Coronary artery (tissue), 2 donors: ENCODE results near the gene SF3A1.
"Not testable (repeated sequence)": the region's sequence is repeated elsewhere in the genome, so short reads cannot be mapped to it uniquely, and the experiment has no call there.

Experiments used
- DNase-seq: peaks from one replicate; pipeline ENCODE4 v3.0.0-alpha.2; 2017; ENCODE audit warnings: low spot score
- H3K27ac ChIP-seq, 2 donors: fragments of 200-600 bp; sonication (generic); one replicate each; pipeline ENCODE4 v1.5.1; 2016 to 2019
- H3K4me3 ChIP-seq: fragments of 200-600 bp; sonication (generic); 2 replicates; pipeline ENCODE4 v1.5.1; 2016; ENCODE audit warnings: mild to moderate bottlenecking, moderate library complexity
- CTCF ChIP-seq: fragments of 200-600 bp; sonication (generic); IDR thresholded peaks from one replicate; pipeline ENCODE4 v1.5.1; 2019; ENCODE audit warnings: antibody characterized with exemption

SF3A1 gene

GRCh38 chr22:30356449-30357235 lies at the start of gene SF3A1, which contains the start of gene CCDC157:
Gene SF3A1, minus strand, starts transcription at chr22:30356894. Its CDS starts 102 bp downstream, at chr22:30356792.
Gene CCDC157, plus strand, starts transcription at chr22:30357007. Its CDS starts 8,994 bp downstream, at chr22:30366001.
- H3K4me3 ChIP-seq, result peak within 1 kb of the TSS; percentile 77
- peak within 1 kb of the TSS; percentile 91 to 95 for H3K27ac ChIP-seq
- TF ChIP-seq CTCF, result no peak
- peak; percentile 91 for DNase-seq

GRCh38 chr22:30406400-30406799 lies 49.7 kb upstream of the SF3A1 start:
- H3K4me3 ChIP-seq, result no peak overlapping the region
- no peak for DNase-seq
- no peak for TF ChIP-seq CTCF
- H3K27ac ChIP-seq, result no peak overlapping the region

GRCh38 chr22:30405731-30406130 lies 49.0 kb upstream of the SF3A1 start:
- Histone ChIP-seq H3K27ac (no peak overlapping the region), H3K4me3 (no peak overlapping the region)
- no peak for TF ChIP-seq CTCF
- no peak for DNase-seq

GRCh38 chr22:30404307-30404706 lies 47.6 kb upstream of the SF3A1 start:
- no peak for DNase-seq
- Histone ChIP-seq H3K27ac (no peak overlapping the region), H3K4me3 (no peak overlapping the region)
- TF ChIP-seq CTCF, result no peak

GRCh38 chr22:30402766-30403104 lies 46.0 kb upstream of the SF3A1 start:
- not testable (repeated sequence) for H3K4me3 ChIP-seq, DNase-seq, H3K27ac ChIP-seq

- Histone ChIP-seq H3K4me3 (no peak overlapping the region), H3K27ac (no peak overlapping the region)
- no peak for DNase-seq
- no peak for TF ChIP-seq CTCF
Observed at GRCh38 chr22:30402028-30402765, 45.5 kb upstream of the SF3A1 start.

GRCh38 chr22:30401024-30401423 lies 44.3 kb upstream of the SF3A1 start:
- not testable (repeated sequence) for H3K27ac ChIP-seq, DNase-seq, H3K4me3 ChIP-seq

GRCh38 chr22:30400159-30400558 lies 43.5 kb upstream of the SF3A1 start:
- no peak for TF ChIP-seq CTCF
- H3K4me3 ChIP-seq, result no peak overlapping the region
- peak overlapping the region in 1 of 2 donors; percentile 43 for H3K27ac ChIP-seq
- no peak for DNase-seq
